Right lung (tissue), 5 donors: Measurements from ENCODE around the gene RTN4RL2. TPM values are rescaled to one million over a fixed set of nuclear protein-coding genes. Genes with fewer than 3 reads are reported as not detected.
"Not testable (repeated sequence)": the region's sequence is repeated elsewhere in the genome, so short reads cannot be mapped to it uniquely, and the experiment has no call there.

ENCODE experiments used
- DNase-seq, 2 donors: peaks; one replicate each; pipeline ENCODE4 v3.0.0-alpha.2; 2013
- polyA plus RNA-seq, 5 donors: library from polyadenylated mRNA; unstranded; fragments of 120-200 nt; gene quantifications; one replicate each; pipeline versions ENCODE4 v1.2.1 to v1.2.3, GENCODE V29; 2013; ENCODE audit warnings: inconsistent platforms in 1 of 5, low replicate concordance in 1 of 5; ENCODE audit not compliant: insufficient read length in 5 of 5, insufficient read depth in 1 of 5

RTN4RL2 gene
- polyA plus RNA-seq, 5 donors = 1.3 to 4.5 (median 1.6) TPM

DNA sequence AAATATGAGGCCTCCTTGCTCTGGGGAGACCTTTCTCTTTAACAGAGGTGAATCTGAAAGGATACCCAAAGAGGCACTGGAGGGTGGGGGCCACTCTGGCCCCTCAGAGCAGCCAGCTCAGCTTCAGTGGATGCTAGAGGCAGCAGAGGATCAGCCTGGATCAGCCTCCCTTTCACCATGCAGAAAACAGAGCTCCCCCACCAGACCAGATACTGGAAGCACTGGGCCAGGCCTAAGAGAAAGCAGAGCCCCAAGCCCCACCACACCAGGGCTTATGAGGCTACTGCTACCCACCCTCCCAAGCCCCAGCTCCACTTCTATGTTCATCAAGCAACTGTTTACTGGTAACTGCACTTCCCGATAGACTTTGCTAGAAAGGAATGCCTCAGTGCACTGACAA, 29.4 kb upstream of the RTN4RL2 start:
- no peak for DNase-seq

GRCh38 chr11:57432149-57432561, 28.2 kb upstream of the RTN4RL2 start:
- DNase-seq = no peak

DNA sequence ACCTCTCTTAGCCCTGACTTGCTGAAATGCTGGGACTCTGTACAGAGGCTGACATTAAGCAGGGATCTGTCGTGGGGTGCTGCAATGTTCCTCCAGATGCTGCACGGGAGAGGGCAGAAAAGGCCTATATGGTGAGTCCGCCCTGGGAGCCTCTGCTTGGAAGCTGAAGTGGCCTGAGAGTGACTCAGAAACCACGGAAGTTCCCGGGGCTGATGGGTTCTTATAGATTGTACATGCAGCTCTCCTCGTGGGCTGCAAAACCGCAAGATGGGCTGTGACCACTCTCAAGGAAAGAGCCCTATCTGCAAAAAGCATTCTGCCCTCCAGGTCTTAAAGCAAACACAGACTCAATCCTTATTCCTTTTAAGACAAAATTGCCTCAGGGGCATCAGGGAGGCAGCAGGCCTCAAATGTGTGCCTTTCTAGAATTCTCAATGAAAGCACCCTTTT, 27.6 kb upstream of the RTN4RL2 start:
- DNase-seq = no peak

- DNase-seq = peak; percentile 77 to 85
Observed at GRCh38 chr11:57434640-57435546, 25.4 kb upstream of the RTN4RL2 start.

- DNase-seq = no peak
Observed at GRCh38 chr11:57436031-57436430, 24.3 kb upstream of the RTN4RL2 start.

DNA sequence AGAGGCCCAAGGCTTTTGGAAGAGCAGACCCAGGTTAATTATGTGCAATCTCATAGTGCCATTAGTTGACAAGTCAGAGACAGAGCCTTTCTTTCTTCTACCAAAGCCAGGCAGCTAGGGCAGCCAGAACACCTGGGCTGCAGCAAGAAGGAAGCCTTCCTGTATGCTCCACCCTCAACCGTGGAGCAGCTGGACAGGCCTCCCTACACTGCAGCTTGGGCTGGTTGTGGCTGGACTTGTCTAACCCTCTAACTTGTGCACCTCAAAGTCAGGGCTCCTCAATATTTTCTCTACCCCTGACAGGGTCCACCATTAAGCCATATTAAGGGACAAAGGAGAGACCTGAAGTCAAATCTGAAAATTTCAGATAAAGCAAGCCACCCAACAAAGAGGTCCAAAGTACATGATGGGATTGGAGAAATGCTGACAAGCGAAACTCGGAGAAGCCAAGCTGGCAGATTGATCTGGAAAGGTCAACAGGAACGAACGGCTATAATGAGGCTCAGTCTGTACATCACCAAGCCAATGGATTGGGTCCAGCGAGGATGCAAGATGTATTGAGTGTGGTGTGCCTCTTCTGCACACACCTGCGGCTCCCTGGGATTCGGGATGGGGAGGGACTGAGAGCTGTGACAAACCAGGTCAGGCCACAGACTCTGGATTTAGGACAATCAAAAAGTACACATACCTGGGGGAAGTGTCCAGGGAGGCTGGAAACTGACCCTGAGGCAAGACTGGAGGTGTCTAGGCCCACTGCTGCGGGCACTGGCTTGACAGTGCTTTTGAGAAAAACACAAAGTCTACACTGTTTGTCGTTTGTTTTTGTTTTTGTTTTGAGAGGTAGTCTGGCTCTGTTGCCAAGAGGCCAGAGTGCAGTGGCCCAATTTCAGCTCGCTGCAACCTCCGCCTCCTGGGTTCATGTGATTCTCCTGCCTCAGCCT, 21.7 kb upstream of the RTN4RL2 start:
- DNase-seq = no peak

GRCh38 chr11:57439786-57440185, 20.5 kb upstream of the RTN4RL2 start:
- DNase-seq = no peak

GRCh38 chr11:57440744-57441414, 19.4 kb upstream of the RTN4RL2 start:
- no peak for DNase-seq

- no peak for DNase-seq
Observed at GRCh38 chr11:57444362-57445121, 15.8 kb upstream of the RTN4RL2 start.

- not testable (repeated sequence) for DNase-seq
Observed at GRCh38 chr11:57445122-57445394, 15.3 kb upstream of the RTN4RL2 start.

DNA sequence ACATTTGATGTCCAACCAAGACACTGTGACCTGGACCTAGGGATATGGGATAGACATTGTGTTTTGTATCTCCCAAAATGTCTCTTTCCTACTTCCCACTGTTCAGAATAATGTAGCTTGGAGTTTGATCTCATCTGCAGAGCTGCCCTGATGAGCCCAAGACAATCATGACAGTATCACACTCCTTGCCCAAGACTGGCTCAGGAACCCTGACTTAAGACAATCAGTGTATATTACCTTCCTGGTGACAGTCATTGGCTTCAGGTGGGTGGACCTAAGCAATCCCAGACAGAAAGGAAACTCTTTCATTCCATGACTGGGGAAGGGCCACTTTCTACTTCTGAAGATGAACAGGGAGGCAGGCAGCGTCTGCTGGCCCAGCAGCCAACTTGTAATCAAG, 14.3 kb upstream of the RTN4RL2 start:
- DNase-seq = no peak

DNA sequence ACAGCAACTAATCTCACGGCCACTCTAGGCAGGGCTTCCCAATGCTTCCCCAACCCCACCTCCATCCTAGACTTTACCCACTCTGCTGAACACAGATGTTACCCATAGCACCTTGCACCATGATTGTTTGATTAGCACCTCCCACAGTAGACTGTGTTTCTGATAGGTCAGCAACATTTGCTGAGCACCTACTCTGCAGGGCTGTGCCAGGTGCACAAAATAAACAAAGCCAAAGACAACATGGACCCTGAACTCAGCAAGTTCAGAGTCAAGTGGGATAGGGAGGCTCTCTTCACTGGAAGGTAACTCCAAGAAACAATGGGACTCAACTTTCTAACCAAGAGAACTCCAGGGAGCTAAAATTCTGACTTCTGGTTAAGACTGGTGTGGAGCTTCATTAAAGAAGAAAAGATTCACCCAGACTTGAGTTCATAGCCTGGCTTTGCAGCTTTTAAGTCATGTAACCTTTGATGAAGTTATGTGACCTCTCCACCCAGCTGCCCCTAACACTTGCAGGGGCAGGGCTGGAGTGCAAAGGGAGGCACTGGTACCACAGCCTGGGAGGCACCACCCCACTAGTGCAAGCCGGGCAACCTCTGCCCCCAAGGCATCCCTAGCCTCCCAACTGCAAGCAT, 6.7 kb upstream of the RTN4RL2 start:
- DNase-seq = no peak

DNA sequence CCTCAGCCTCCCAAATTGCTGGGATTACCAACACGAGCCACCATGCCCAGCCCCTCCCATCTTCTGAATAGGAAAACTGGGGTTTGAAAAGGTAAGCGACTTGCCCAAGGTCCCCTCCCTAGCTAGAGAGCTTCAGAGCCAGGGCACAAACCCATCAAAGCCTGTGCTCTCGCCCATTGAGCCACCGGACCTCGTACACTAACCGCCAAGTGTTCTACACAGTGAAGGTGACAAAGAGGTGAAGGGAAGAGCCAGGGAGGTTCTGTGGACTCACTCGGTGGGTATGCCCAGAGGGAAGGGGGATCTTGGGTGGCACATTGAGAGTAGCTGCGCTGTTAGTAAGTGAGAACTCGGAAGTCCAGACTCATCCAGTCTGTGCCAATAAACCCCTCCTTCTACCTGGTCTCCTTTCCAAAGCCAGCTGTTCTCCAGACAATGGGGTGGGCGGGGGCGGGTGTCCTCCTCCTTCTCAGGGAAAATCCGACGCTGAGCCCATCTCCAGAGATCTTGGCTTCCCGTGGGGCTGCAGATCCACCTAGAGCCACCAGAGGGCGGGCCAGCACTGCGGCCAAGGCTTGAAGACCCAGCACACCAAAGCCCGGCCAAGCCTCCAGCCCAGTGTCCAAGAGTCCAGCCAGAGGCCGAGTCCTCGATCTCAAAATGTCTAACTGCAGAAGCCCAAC, 3.2 kb upstream of the RTN4RL2 start:
- DNase-seq = peak; percentile 74 to 82

- no peak for DNase-seq
Observed at GRCh38 chr11:57457643-57458023, 2.7 kb upstream of the RTN4RL2 start.

DNA sequence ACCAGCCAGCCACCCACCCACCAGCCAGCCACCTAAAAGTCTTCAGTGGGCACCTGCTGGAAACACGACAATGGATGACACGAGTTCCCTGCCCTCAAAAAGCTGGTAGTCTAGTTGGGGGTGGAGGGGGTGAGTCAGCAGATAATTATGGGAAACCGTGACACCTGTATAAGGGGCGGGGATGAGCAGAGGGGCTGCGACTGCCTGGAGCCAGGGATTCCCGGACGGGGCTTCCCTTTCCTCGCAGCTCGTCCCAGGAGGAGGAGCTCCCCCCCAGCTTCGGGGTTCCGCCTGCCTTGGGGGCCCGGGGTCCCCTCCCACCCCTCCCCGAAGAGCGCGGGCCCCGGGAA, 2.3 kb upstream of the RTN4RL2 start:
- no peak for DNase-seq

GRCh38 chr11:57458410-57459163, 1.7 kb upstream of the RTN4RL2 start:
- DNase-seq = no peak

DNA sequence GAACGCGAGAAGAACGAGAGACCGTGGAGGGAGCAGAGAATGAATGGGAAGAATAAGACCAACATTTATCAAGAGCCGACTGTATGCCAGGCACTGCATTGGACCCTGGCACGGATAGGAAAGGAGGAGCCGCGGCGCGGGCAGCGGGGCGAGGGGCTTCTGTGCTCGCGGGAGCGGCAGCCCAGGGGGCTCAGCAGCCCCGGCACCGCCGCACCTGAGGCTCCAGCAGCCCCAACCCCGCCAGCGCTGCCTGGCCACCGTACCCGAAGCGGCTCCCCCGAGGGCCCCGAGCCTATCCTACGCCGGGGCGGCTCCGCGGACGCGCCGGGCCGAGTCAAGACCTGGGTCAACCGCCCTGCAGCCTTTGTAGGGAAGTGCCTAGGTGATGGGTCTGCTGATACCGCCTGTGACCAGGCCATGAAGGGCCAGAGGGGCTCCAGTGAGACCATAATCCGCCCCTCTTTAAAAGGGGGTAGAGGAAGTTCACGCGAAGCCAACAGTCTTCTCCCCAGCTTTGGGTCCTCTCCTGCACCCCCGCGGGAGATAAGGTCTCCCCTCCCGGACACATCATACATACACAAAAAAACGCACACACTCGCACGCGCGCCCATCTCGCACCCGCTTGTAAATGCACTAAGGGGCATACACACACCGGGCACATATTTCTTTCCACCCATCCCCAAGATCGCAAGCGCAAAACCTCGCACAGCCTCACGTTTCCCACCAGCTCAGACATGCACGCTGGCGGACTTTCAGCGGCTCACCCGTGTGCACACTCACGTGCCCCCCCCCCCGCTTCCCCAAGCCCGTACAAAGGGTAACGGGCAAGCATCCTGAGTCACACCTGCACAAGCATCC, 935 bp upstream of the RTN4RL2 start:
- no peak for DNase-seq
